ENCODE measurements around the gene RSPH1. TPM values are rescaled to one million over a fixed set of nuclear protein-coding genes. Genes with fewer than 3 reads are reported as not detected.

Gene RSPH1
- total and polyA plus RNA-seq, 2 of the 4 experiments (the other 2 are of a cell fraction): not detected

GRCh38 chr21:42484966-42485365 is 11.1 kb downstream of the RSPH1 start:
- H3K4me2 ChIP-seq (ENCODE audit: low read depth, low read length): no peak overlapping the region
- H2AK5ac ChIP-seq (ENCODE audit: low read depth, low read length): no peak overlapping the region
- no peak overlapping the region for H3K23ac ChIP-seq (ENCODE audit: low read depth, low read length)
- no peak overlapping the region for H4K5ac ChIP-seq (ENCODE audit: low read depth, low read length)
- H2BK5ac ChIP-seq (ENCODE audit: low read depth, low read length, poor library complexity, severe bottlenecking): no peak overlapping the region
- no peak overlapping the region for H2AFZ ChIP-seq (replicated peaks; ENCODE audit: low read length, poor library complexity)
- H3K4ac ChIP-seq (ENCODE audit: low read depth, low read length): no peak overlapping the region
- no peaks in the 10 kb centered on the region for H3K9me1 ChIP-seq (ENCODE audit: insufficient read depth, low read length)
- intact Hi-C loops (cut with micrococcal nuclease): no loop called here
- no peaks in the 10 kb centered on the region for H4K20me1 ChIP-seq (ENCODE audit: insufficient read depth, low read length)
- no peak overlapping the region for H3K56ac ChIP-seq (ENCODE audit: extremely low read depth, insufficient read depth, low read length)
- no peak overlapping the region for H4K91ac ChIP-seq (ENCODE audit: insufficient read depth, low read depth, low read length)
- no peaks in the 10 kb centered on the region for H3K79me1 ChIP-seq (ENCODE audit: low read depth in 1 of 2, low read length in 2 of 2)
- no TSS peak for BruUV-seq (replicated peaks)
- POLR2A ChIA-PET (ENCODE audit: unreplicated experiment): no interaction called here
- no peak overlapping the region for H2BK15ac ChIP-seq (ENCODE audit: low read depth, low read length)
- TF ChIP-seq CTCF (conservative IDR thresholded peaks at IDR 0.05; ENCODE audit: low read depth, low read length) (no peak), FOS (IDR thresholded peaks at IDR 0.05; ENCODE audit: low read depth, low read length) (no peak), USF2 (IDR thresholded peaks at IDR 0.05; ENCODE audit: low read depth, low read length) (no peak), BHLHE40 (IDR thresholded peaks at IDR 0.05; ENCODE audit: low read depth, low read length) (no peak), MAFK (IDR thresholded peaks at IDR 0.05; ENCODE audit: low read depth, low read length) (no peak), MAZ (IDR thresholded peaks at IDR 0.05; ENCODE audit: borderline replicate concordance, low read depth, low read length) (no peak), RFX5 (IDR thresholded peaks at IDR 0.05; ENCODE audit: low read depth, low read length) (no peak), CEBPB (IDR thresholded peaks at IDR 0.05; ENCODE audit: low read depth, low read length) (no peak), CHD1 (IDR thresholded peaks at IDR 0.05; ENCODE audit: low read depth, low read length) (no peak), RAD21 (IDR thresholded peaks at IDR 0.05; ENCODE audit: low read length) (no peak), ELK1 (IDR thresholded peaks at IDR 0.05; ENCODE audit: borderline replicate concordance, low read depth, low read length) (no peak), SMC3 (IDR thresholded peaks at IDR 0.05; ENCODE audit: low read depth, low read length) (no peak), NFE2L2 (IDR thresholded peaks at IDR 0.05; ENCODE audit: low read depth, low read length) (no peak), POLR2A (IDR thresholded peaks at IDR 0.05; ENCODE audit: low read depth, low read length) (no peak), MXI1 (IDR thresholded peaks at IDR 0.05; ENCODE audit: borderline replicate concordance, low read depth, low read length) (no peak), RCOR1 (IDR thresholded peaks at IDR 0.05; ENCODE audit: insufficient replicate concordance, low read length) (no peak)
- H3K9ac ChIP-seq (ENCODE audit: low read depth, low read length): no peak overlapping the region
- no peak overlapping the region for H4K8ac ChIP-seq (ENCODE audit: low read depth in 2 of 2, low read length in 2 of 2)
- H2AK9ac ChIP-seq (replicated peaks; ENCODE audit: low read depth, low read length, poor library complexity): no peak overlapping the region
- no peaks in the 10 kb centered on the region for H3K4me1 ChIP-seq (ENCODE audit: control insufficient read depth, insufficient read depth, low read length)
- CTCF ChIA-PET: no interaction called here
- H3K9me3 ChIP-seq (ENCODE audit: control insufficient read depth, insufficient read depth, low read length): no peaks in the 10 kb centered on the region; the same call in 1 of the 2 replicates
- no peak overlapping the region for H3K14ac ChIP-seq (replicated peaks; ENCODE audit: low read depth, low read length)
- H3K36me3 ChIP-seq (ENCODE audit: control insufficient read depth, insufficient read depth, low read length): no peaks in the 10 kb centered on the region
- ATAC-seq (ENCODE audit: low read depth): no peak
- H3K27ac ChIP-seq (ENCODE audit: insufficient read depth, low read length): no peak overlapping the region
- peaks cover 20% of the 10 kb centered on the region; the same call in 1 of the 2 replicates for H3K27me3 ChIP-seq (ENCODE audit: control insufficient read depth, insufficient read depth, low read length)
- no peak overlapping the region for H2BK20ac ChIP-seq (ENCODE audit: low read depth, low read length)
- no peak overlapping the region for H3K18ac ChIP-seq (ENCODE audit: low read depth, low read length)
- DNase-seq: no peak
- in situ Hi-C loops (cut with MboI; ENCODE audit: low sequenced_read_pairs): no loop called here
- no CpG with 5 or more reads among the region's 7 CpGs for WGBS, 2 experiments (ENCODE audit: extremely low coverage in 2 of 2, insufficient read length in 1 of 2)
- dilution Hi-C loops (cut with HindIII; ENCODE audit: low sequenced_read_pairs, unreplicated experiment): no loop called here
- H3K4me3 ChIP-seq (ENCODE audit: insufficient read depth, low read depth, low read length): no peak overlapping the region
- no peak overlapping the region for H2BK120ac ChIP-seq (ENCODE audit: low read depth, low read length)

All from IMR-90 (cell line).